GM10266 (cell line): ENCODE measurements around the gene VPREB3.

Experiments
- DNase-seq: peaks from one replicate; pipeline ENCODE4 v3.0.0; 2012; ENCODE audit errors: extremely low spot score
- TF ChIP-seq, protein P1 (sequence below): IDR thresholded peaks from 2 replicates; pipeline ENCODE4 v1.5.1; 2012; ENCODE audit warnings: mild to moderate bottlenecking, low read depth; ENCODE audit not compliant: control insufficient read depth, insufficient read depth; ENCODE audit errors: missing control alignments

VPREB3 gene

GRCh38 chr22:23753385-23753784 is 840 bp downstream of the VPREB3 start:
- no peak for DNase-seq
- TF ChIP-seq, protein P1, sequence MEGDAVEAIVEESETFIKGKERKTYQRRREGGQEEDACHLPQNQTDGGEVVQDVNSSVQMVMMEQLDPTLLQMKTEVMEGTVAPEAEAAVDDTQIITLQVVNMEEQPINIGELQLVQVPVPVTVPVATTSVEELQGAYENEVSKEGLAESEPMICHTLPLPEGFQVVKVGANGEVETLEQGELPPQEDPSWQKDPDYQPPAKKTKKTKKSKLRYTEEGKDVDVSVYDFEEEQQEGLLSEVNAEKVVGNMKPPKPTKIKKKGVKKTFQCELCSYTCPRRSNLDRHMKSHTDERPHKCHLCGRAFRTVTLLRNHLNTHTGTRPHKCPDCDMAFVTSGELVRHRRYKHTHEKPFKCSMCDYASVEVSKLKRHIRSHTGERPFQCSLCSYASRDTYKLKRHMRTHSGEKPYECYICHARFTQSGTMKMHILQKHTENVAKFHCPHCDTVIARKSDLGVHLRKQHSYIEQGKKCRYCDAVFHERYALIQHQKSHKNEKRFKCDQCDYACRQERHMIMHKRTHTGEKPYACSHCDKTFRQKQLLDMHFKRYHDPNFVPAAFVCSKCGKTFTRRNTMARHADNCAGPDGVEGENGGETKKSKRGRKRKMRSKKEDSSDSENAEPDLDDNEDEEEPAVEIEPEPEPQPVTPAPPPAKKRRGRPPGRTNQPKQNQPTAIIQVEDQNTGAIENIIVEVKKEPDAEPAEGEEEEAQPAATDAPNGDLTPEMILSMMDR, result no peak

DNA sequence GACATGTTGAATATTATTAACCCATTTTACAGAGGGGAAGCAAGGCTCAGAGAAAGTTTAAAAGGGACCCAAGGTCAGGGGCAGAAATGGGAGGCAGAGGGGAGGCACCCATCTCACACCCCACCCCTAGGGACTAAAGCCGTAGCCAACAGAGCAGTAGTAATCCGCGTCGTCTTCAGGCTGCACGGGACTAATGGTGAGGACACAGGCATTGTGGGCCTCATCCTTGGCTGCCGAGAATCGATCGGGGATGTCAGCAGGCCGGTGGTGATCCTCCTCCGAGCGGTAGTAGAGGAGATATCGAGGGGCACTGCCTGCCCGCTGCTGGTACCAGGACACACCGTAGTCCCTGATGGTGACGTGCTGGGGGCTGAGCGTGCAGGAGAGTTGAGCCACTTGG is 1.5 kb downstream of the VPREB3 start:
- no peak for DNase-seq
- TF ChIP-seq, protein P1, result no peak

DNA sequence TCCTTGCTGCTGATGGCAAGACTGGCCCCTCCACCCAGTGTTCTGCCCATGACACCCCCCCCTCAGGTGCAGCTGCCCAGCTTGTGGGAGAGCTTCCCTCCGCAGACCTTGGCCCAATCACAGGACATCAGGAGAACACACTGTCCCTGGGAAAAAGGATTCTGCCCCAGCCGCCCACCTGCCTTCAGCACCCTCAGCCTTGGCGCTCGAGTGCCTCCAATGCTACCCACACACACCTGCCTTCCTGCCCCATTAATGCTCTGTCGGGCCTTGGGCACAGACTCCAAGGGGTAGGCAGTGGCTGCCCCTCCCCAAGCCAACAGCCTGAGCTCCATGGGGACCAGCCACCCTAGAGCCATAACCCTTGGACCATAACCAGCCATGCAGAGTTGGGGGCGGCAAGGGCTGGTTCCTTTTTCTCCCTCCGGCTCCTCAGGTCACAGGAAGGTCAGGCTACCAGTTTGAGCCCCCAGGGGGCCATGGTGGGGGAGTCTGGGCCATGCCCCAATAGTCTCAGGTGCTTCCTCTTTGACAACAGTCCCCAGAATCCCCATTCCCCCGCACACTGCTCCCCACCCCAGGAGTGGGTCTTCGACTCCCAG is 2.0 kb downstream of the VPREB3 start:
- peak; percentile 73 for DNase-seq
- TF ChIP-seq, protein P1, result no peak

DNA sequence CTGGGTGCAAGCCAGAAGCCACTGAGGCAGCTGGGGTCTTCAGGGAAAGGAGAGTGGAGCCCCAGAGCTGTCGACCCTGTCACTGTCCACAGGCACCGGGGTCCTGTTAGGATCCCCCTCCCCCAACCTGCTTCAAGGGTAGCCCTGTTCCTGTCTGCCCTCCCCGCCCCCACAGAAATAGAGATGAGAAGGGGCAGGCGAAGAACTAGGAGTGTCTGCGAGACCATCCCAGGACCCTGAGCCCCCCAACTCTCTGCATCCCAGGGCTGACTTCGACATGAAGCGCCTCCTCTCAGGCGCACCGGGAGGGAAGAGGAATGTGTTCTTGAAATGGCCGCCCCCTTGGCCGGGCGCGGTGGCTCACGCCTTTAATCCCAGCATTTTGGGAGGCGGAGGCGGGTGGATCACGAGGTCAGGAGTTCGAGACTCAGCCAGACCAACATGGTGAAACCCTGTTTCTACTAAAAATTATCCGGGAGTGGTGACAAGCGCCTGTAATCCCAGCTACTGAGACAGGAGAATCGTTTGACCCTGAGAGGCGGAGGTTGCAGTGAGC is 2.7 kb downstream of the VPREB3 start:
- TF ChIP-seq, protein P1, result no peak
- DNase-seq, result no peak

DNA sequence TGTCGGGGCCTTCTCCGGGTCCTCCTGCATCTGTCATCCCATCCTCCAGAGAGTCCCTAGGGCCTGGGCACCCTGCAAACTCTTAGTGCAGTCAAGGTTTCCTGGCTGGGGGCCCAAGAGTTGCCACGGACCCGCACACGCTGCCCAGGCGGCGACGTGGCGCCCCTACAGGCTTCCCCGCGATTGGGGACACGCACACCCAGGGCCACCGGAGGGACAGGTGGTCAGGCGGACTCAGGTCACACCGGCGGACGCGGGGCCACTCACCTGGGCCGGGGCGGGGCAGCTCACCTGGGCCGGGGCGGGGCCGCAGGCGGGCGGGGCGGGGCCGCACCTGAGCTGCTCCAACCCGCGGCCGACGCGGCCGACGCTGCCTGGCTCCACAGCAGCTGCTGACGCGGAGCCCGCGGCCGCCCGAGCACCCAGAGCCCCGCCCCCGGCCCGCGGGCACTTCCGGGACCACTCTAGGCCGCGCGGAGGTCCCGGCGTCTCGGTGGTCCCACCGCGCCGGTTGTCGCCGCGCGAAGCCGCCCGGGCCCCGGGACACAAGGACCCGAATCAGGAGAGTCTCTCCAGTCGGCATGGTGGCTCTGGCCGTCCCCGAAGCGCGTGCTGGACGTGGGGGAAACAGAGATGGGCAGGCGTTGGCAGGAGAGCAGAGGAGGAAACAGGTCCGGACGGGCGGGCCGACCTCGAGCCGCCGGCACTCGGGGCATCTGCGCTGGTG is 3.3 kb downstream of the VPREB3 start, which contains the start of gene ZNF70:
TSS of gene ZNF70 (minus strand) at position 399 of the 727 bp plus-strand sequence. CDS start 5,972 bp downstream, outside the sequence.
- DNase-seq, result peak; percentile 95
- TF ChIP-seq, protein P1, result peak; percentile 22

DNA sequence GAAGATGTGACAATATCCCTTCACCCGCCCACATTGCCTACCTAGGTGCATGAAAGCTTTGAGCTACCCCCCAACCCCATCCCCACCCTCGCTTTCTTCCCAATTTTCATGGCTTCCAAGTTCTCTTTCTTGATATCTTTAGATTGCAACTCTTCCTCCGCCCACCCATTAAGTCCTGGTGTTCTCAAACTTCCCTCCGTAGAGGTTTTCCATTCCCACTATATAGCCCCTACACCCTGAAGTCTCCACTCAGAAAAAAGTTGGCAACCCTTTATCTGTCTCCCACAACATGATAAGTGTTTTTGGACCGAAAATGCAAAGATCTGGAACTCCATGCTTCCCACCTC is 3.9 kb downstream of the VPREB3 start:
- TF ChIP-seq, protein P1, result no peak
- DNase-seq, result no peak

- TF ChIP-seq, protein P1, result no peak
- DNase-seq, result no peak
Observed at GRCh38 chr22:23749841-23750301, 4.4 kb downstream of the VPREB3 start.
